Measurements from ENCODE around the gene SESN3.
"Not testable (repeated sequence)": the region's sequence is repeated elsewhere in the genome, so short reads cannot be mapped to it uniquely, and the experiment has no call there.

Gene SESN3, protein sequence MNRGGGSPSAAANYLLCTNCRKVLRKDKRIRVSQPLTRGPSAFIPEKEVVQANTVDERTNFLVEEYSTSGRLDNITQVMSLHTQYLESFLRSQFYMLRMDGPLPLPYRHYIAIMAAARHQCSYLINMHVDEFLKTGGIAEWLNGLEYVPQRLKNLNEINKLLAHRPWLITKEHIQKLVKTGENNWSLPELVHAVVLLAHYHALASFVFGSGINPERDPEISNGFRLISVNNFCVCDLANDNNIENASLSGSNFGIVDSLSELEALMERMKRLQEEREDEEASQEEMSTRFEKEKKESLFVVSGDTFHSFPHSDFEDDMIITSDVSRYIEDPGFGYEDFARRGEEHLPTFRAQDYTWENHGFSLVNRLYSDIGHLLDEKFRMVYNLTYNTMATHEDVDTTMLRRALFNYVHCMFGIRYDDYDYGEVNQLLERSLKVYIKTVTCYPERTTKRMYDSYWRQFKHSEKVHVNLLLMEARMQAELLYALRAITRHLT

DNA sequence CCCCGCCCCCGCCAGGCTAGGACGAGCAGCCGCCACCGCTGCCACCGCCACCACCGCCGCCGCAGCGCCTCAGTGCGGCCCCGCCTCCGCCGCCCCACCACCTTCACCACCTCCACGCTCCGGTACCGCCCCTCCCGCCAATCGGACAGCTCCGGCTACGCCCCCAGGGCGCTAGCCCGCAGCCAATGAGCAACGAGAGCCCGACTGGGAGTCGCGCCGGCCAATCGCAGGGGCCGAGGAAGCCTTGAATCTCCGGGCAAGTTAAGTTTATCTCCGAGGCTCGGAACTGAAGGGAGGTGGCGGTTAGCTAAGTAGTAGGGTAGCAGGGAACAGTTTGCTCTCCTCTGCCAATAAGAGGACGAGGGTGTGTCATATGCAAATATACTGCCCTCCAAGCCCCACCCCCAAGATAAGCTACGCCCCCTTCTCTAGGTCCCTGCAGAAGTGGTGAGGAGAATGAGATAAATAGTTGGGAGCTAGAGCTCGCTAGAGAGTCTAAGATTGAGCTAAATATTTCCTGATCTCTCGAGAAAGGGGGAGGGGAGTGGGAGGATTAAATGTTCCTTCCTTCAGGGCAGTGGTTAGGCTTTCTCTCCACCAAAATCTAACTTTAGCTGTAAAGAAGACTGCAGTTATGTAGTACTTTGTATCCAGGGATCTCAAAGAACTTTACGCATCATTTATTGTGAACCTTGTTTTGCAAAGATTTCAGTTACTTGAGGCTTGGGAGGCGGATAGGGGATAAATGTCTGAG, at the start of gene SESN3:
SESN3 (minus strand) TSS at position 76 of the 754 bp plus-strand sequence. CDS start 342 bp downstream, outside the sequence.
- peak; percentile 72 to 99 (median 97) for DNase-seq

DNA sequence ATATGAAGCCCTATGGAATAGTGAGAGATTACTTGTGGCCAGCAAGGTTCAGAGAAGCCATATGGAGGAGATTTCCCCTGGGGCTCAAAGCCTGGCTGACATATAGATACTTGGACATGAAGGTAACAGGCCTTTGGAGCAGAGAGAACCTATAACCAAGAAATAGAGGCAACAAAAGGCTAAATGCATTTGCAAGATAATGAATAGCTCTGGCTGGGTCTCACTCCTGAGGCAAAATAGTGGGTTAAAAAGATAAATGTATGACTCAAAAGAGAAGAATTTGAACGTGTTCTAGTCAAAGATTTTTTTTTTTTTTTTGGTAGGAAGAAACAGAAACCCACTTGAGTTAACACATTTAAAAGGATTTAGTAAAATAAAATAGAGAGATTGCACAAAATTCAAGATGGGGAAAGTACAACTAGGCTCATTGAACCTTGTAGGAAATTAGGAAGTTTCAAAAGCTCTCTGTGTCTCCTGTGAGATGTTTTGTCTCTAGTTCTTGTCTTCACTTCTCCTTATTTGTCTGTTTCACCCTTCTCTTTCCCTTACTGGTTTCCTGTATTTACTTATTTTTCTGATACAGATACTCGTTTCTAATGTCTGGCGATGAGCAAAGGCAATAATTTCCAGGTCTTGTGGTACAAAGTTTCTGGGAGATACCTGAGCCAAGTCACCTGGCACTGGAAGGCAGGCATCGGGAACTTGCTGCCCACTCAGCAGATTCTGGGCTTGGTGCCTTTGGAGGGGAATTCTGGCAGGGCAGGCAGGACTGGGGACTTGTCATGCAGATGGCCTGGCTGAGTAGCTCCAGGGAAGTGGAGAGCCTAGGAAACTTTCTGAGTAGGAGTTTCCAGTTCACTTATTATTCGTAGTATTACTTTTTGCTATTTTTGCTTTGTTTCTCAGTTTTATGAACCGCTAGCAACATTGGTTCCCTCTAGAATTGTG, 49.2 kb upstream of the SESN3 start:
- peak in 36 of 56 donors; percentile 5 to 76 (median 30) for DNase-seq

DNA sequence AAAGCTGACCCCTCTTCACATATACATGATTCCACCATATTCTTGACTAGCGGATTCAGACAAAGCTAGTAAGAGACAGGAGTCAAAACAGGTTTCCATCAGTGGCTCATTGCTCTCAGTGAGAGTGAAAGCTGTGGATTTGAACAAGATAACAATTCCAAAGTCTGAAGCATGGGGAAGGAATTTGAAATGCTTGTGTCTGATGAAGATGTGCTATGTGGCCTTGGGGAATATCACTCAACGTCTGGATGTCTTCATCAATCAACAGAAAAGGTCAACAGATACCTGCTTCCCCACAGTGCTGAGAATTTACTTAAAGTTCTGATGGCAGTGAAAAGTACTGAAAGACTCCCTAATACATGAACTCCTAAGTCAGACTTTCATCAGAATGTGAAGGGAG, 46.9 kb upstream of the SESN3 start:
- no peak for DNase-seq

DNA sequence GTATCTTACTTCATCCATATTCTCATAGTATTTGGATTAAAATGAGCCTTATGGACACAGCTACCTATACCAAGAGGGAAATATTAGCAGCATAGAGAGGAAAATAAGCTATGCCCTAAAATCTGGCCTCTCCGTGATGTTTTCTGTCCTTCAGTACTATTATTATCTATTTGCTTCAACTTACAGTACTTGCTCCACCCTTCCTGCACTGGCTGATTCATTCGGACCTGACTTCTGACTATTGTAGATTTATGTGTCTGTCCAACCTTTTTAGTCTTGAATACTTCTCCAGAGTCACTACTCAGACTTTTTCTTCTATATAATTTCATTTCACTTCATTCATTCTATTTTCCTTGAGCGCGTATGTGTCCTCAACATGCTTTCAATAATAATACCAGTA, 45.1 kb upstream of the SESN3 start:
- no peak for DNase-seq

DNA sequence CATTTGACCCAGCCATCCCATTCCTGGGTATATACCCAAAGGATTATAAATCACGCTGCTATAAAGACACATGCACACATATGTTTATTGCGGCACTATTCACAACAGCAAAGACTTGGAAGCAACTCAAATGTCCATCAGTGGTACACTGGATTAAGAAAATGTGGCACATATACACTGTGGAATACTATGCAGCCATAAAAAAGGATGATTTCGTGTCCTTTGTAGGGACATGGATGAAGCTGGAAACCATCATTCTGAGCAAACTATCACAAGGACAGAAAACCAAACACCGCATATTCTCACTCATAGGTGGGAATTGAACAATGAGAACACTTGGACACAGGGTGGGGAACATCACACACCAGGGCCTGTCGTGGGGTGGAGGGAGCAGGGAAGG, 42.6 kb upstream of the SESN3 start:
- not testable (repeated sequence) for DNase-seq

DNA sequence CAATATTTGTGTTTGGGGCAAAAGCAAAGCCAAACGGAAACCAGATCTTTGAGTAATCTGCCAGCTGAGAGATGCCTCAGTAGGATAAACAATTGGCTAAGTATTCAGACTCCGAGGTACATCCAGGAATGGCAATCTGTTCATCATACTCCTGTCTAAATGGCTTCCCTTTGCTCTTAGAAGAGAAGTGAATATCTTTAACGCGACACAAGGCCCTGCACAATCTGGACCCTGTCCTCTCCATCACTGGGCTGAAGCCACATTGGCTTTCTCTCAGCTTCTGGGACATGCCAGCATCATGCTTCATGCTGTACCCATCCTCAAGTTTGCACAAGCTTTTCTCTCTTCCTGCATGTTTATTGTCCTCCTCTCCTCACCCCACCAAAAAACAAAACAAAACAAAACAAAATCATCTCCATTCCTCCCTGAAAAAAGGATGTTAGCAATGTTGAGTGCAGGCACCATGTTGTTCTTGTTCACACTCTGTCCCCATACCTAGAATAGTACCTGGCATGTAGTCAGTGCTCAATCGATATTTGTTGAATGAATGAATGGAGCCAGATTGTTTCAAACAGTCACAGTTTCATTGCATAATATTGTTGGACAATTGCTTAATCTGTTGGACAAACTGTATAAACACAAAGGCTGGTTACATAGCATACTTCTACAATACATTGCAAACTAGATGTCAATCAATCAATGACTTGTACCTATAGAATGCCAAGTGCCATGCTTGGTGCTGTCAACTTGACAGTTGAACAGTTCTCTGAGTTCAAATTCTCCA, 38.2 kb upstream of the SESN3 start:
- DNase-seq, result no peak

DNA sequence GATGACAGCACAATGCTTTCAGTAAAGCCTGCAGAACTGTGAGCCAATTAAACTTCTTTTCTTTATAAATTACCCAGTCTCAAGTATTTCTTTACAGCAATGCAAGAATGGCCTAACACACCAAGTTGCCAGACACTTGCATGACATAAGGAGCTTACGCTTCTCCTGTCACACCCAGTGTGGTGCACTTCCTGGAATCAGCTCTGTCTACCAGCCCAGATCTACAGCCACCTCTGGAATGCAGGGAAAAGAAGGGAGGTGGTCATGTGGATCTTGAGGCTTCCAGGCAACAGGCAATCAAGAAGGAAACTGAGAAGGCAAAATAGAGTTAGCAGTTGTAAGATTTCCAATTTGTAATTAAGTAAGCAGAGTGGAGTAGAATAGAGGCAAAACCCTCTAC, 37.4 kb upstream of the SESN3 start:
- DNase-seq, result no peak

DNA sequence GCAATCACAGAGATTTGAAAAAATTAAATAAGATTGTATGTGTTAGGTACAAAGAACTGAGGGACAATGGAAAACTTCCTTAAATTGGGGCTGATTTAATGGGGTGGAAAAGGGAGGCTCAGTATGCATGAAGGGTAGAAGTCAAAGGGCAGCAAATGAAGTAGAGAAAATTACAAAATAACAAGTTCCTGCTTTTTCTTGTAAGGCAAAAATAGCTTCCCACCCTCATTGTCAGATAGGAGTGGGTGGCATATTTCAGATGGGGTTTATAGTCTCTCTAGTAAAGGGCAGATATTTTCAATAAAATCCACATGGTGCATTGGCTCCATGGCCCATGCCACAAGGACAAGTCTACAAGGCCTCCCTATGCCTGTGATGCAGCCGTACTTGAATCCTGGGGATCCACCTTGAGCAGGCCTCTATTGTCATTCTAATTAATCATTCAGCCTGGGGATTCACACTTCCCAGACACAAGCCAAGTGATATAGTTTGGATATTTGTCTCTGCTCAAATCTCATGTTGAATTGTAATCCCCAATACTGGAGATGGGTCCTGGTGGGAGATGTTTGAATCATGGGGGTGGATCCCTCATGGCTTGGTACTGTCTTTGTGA, 36.7 kb upstream of the SESN3 start:
- no peak for DNase-seq

DNA sequence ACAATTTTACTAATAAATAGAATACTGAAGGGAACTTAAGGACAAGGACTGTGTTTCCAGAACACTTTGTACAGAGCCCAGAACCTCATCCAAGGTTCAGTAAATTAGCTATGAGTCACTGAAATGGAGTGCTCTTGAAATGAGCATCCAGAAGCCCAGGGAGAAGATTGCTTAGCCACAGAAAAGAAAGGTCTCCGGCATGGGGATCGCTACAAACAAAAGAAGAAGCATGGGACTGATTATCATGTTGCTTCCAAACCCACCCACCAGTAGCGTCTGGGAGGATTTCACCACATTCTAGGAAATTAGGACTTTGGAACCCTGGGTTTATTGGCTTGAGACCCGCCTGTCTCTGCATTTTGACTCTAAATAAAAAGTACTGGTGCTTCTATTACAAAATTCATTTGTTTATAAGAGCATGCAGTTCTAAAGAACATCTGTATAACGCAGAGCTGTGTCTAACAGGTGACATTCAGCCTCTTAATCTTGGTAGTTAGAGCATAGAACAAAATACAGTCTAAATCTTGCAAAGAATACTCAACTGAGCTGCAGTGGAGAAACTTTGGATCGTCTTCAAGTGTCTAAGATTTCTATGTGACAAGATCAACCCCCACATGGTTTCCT, 35.9 kb upstream of the SESN3 start:
- DNase-seq, result no peak

DNA sequence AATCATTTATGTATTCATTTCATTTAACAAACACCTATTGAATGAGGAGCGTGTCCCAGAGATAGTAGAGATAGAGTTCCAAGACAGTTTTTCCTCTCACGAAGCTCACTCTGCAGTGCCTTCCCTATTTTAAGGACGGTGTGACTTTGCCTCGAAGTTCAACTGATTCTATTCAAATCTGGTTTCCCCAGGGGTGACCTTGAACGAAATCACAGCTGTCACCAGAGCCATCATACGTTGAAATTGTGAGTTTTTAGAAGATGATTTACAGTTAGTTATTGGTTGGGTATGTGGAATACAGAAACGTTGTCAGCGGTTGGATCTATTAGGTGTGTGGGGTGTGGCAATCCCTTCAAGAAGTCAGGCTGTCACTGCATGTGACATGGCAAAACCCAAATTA, 33.9 kb upstream of the SESN3 start:
- DNase-seq, result no peak

DNA sequence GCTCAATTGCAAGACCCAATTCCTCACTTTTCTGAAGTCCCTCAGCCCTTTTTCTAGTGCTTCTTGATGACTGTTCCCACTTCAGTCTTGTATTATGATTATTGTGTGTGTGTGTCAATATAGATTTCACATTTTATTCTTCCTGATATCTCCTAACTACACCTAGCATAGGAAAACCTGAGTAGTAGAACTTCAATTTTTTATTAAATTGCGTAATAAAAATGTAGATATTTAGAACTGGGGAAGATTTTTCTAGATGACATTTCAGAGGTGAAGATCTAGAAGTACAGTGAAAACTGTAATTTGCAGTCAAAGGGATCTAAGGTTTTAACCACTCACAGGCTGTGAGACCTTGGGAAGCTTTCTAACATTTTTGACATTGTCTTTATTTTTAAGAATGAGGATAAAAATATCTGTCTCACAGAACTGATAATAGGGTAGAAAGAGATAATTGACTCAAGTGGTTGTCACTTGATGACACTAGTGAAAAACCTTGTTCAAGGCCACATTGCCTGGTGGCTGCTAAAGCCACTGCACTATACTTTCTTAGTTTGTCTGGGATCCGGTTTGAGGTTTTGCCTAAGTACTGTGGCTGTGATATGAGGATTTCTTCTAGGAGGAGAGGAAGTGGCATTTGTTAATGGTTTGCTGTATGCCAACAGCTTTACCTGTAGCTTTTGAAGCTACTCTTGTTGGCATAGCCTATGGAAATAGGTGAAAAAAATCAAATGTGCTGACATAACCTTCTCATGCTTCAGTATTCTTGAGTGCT, 32.2 kb upstream of the SESN3 start:
- no peak for DNase-seq

DNA sequence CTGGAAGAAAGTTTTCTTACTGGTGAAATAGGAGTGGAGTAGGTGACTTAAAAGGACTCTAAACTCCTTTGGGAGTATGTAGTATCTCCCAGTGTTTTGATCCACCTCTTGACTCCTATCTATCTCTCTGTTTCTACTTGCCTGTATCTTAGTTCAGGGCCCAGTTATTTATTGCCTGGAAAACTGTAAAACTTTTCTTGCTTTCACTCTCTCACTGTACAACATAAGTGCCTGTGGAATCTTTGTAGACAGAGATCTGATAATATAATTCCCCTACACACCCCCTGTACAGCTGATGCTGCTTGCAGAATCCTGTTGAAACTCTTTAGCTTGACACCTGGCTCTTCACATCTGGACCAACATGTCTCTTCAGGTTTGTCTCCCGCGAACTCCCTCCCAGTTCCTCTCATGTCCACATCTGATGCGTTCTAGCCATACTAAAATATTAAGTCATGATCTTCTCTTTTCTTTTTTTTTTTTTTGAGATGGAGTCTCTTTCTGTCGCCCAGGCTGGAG, 26.5 kb upstream of the SESN3 start:
- no peak for DNase-seq

DNA sequence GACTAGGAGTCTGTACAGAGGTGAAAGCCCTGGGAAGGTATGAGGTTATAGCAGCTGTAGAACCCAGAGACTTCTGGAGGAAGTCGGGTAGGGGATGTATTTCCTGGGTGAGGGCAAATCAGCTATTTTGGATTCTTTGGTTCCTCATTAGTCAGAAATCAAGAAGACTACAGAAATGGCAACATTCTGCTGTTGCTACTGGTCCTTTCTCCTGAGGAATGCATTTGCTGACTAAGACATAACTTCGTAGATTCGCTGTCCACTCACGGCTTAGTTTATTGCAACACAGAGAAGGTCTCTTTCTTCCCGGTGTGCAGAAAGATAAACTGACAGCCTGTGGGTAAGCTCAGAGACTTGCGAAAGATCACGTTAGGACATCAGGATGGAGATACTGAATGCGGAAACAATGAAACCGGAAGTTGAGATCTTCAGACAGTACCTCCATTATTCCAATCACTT, 25.3 kb upstream of the SESN3 start:
- DNase-seq, result peak in 1 of 56 donors; percentile 7

DNA sequence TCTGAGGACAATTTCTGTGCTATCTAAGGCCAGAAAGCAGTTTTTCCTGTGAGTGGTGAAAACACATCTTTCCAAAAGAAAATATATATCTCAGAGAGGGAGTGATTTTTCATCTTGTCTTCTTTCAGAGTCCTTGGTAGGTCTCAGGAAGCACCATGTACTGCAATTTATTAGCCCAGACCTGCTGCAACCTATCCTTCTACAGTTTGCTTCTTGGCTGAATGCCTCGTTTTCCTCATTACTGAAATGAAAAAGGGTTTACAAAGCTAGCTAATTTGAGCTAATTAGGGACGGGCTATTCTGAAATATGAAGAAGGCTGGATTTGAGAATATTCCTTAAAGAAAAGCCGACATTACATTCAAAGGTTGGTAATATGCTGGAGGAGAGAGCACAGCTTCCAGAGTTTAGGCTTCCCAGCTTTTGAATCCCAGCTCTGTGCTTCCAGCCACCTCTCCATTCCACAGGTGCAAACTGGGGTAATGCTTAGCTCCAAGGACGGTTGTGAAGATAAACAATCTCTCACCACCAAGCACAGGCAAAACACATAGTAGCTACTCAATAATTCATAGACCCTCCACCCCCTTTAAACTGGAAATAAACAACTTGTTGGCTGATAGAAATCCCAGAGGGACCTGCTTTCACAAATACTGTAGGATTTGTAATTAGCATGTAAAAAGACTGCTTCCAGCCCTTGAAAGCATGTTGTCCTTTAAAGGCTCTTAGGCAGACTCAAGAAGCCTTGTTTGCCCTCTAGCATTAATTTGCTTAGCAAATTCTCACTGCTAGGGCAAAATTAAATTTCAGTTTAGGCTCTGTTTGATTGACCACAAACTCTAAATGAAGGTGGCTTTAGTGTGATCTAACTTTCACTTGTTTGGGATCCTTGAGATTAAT, 24.5 kb upstream of the SESN3 start:
- no peak for DNase-seq

DNA sequence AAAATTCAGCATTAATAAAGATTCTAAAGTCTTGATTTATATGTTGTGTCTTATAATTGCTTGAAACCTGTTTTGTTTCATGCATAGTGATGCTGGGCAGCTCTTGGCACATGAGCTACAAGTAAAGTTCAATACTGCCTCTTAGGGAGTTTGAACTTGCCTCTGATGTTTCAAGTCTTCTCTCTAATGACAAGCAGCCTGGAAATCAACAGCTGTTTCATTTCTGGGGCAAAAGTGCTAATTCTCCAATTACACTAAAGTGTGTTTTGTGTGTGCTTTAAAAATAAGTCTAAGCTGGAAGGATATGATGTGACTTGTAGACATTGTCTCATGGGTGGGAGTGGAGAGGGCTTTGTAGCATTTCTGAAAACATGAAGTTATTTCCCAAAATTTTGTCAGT, 23.7 kb upstream of the SESN3 start:
- no peak for DNase-seq

DNA sequence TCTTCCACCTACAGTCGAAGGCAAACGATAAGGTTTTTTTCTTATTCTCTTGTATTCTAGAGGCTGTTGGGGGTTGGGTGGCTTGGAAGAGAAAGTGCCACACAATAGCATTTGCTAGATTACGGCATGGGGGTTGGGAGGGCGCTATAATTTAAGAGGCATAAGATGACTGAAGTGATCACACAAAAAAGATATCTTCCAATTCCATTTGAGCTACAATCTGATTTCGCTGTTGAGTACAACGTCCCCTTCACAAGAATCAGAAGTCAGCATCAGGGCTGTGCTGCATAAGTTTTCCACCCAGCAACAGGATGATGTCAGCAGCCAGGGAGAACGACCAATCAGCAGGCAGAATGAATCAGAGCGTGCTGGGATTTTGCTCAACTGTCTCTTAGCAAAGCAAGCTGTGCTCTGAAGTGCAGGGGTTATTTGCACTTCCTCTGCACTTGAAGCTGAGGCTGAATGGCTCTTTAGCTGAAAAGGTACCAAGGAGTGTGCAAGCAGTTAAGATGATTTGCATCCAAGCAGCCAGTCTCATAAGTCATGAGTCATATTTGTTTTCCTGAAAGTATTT, 23.2 kb upstream of the SESN3 start:
- peak; percentile 18 to 94 (median 78) for DNase-seq

DNA sequence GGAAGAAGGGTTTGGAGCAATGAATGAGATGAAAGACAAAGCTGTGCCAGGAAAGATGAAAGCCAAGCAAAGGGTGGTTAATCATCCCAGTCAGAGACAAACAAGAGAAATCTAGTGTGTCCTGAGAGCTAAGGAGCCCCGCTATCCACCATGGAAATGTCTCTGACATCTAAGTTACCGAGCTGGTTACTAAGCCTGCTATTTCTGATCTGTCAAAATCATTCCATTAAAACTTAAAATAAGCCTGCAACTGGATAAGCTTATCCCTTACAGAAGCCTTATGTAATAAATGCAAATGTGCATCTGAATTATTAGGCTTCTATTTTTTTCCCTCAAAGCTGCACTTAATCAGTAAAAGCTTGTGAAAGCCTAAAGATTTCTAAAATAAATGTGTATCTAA, 22.1 kb upstream of the SESN3 start:
- no peak for DNase-seq

Data from nucleus accumbens (tissue), 56 donors.